Keratinocyte (primary cell): ENCODE data around the gene TNIK.

Source experiments
- CTCF ChIP-seq, 3 experiments: IDR thresholded peaks in 1 of 3; conservative IDR thresholded peaks in 1 of 3; optimal IDR thresholded peaks in 1 of 3; 2 replicates in 2 of 3; 3 replicates in 1 of 3; pipeline versions ENCODE3 to v1.5.1; 2011; ENCODE audit warnings: low read length in 3 of 3, mild to moderate bottlenecking in 3 of 3, moderate library complexity in 2 of 3, control low read depth in 1 of 3, inconsistent platforms in 1 of 3; ENCODE audit not compliant: insufficient read depth in 2 of 3; ENCODE audit errors: extremely low read depth in 1 of 3
- EZH2 ChIP-seq: IDR thresholded peaks from one replicate; pipeline ENCODE4 v1.6.1; 2012; ENCODE audit warnings: inconsistent platforms, mild to moderate bottlenecking, low read length, moderate library complexity

DNA sequence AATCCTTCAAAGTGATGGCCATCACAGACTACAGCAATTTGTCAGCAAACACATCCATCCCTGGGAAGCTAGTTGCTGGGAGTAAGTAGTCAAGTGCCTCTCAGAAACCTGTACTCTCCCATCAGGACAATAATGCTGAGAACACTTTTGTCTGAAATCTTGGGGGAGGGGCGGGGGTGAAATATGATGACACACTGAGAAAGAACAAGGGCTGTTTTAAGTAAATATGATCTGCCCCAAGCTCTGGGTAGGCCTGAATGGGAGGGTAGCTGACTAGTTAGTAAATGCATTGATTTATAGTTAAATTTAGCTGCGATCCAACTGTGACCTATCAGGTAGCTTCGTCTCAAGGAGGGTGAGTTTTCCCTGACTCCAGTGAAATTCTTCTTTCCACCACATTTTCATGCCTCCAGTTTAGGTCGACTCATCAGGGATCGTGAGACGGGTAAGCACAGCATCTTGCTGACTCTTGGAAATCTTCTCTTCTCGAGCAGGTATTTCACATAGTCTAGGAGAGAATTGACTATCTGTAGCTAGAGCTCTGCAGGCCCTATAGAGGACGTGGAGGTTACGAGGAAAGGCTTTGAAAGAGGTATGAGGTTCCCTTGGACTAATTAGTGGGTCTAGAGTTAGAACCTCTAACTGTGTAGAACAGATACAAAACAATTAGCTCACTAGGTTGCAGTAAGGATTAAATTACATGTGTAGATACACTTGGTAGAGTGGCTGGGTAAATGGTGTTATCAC is 220.3 kb downstream of the TNIK start:
- no peak for TF ChIP-seq CTCF (optimal IDR thresholded peaks at IDR 0.05 in 1 of 3, IDR thresholded peaks at IDR 0.05 in 1 of 3, conservative IDR thresholded peaks at IDR 0.05 in 1 of 3; ENCODE audit: extremely low read depth in 1 of 3, insufficient read depth in 2 of 3, low read length in 3 of 3)
- no peak for TF ChIP-seq EZH2
